Measurements from ENCODE around the gene CRYM. TPM values are rescaled to one million over a fixed set of nuclear protein-coding genes. Genes with fewer than 3 reads are reported as not detected.
"Not testable (repeated sequence)": the region's sequence is repeated elsewhere in the genome, so short reads cannot be mapped to it uniquely, and the experiment has no call there.

Gene CRYM
- polyA plus RNA-seq (2013, experiment 1 of 2; ENCODE audit: insufficient read length): not detected
- polyA plus RNA-seq (2013, experiment 2 of 2; ENCODE audit: insufficient read length): 0.22 TPM

- no peak for DNase-seq
These were observed at the start of gene CRYM for GRCh38 chr16:21277927-21278706. TSS of gene CRYM (minus strand) at chr16:21278290. CDS start at chr16:21278251, 39 bp downstream.

- DNase-seq: no peak
These were observed 49.0 kb upstream of the CRYM start for GRCh38 chr16:21327046-21327445.

GRCh38 chr16:21326459-21326858 is 48.4 kb upstream of the CRYM start:
- no peak for DNase-seq

- DNase-seq: no peak
These were observed 46.2 kb upstream of the CRYM start for GRCh38 chr16:21324267-21324666.

GRCh38 chr16:21322251-21322650 is 44.2 kb upstream of the CRYM start:
- DNase-seq: not testable (repeated sequence)

- no peak for DNase-seq
These were observed 43.6 kb upstream of the CRYM start for GRCh38 chr16:21321736-21322135.

GRCh38 chr16:21314339-21314738 is 36.2 kb upstream of the CRYM start:
- no peak for DNase-seq

GRCh38 chr16:21312863-21313372 is 34.8 kb upstream of the CRYM start:
- not testable (repeated sequence) for DNase-seq

- DNase-seq: not testable (repeated sequence)
These were observed 34.0 kb upstream of the CRYM start for GRCh38 chr16:21312046-21312445.

- not testable (repeated sequence) for DNase-seq
These were observed 28.6 kb upstream of the CRYM start for GRCh38 chr16:21306712-21307111.

- peak; percentile 65 for DNase-seq
These were observed 24.9 kb upstream of the CRYM start for GRCh38 chr16:21302898-21303528.

GRCh38 chr16:21302454-21302853 is 24.4 kb upstream of the CRYM start:
- no peak for DNase-seq

GRCh38 chr16:21301895-21302291 is 23.8 kb upstream of the CRYM start:
- no peak for DNase-seq

GRCh38 chr16:21301168-21301894 is 23.2 kb upstream of the CRYM start:
- DNase-seq: peak; percentile 58

- DNase-seq: peak; percentile 100
These were observed 22.4 kb upstream of the CRYM start for GRCh38 chr16:21300309-21301167.

GRCh38 chr16:21289789-21290188 is 11.7 kb upstream of the CRYM start:
- not testable (repeated sequence) for DNase-seq

GRCh38 chr16:21285314-21285713 is 7.2 kb upstream of the CRYM start:
- DNase-seq: no peak

GRCh38 chr16:21284414-21284813 is 6.3 kb upstream of the CRYM start:
- no peak for DNase-seq

- peak; percentile 44 for DNase-seq
These were observed 5.6 kb upstream of the CRYM start for GRCh38 chr16:21283521-21284289.

- no peak for DNase-seq
These were observed 3.8 kb upstream of the CRYM start for GRCh38 chr16:21281698-21282389.

GRCh38 chr16:21279501-21279900 is 1.4 kb upstream of the CRYM start:
- DNase-seq: no peak
